GM23338 (cell line): ENCODE results near the gene ADAMTS15. TPM values are rescaled to one million over a fixed set of nuclear protein-coding genes. Genes with fewer than 3 reads are reported as not detected.

ENCODE experiments used
- ATAC-seq: fragments of 200-7000 bp; cut with Tn5 transposase; 3 replicates; pipeline ENCODE4 v1.9.1; 2020
- DNase-seq: peaks from one replicate; pipeline ENCODE4 v3.0.0-alpha.2; 2015; ENCODE audit warnings: low spot score
- H2AFZ ChIP-seq: fragments of 200-600 bp; sonication (generic); 2 replicates; pipeline ENCODE4 v1.8.0; 2016; ENCODE audit warnings: antibody characterized with exemption, mild to moderate bottlenecking, moderate library complexity
- H3F3A ChIP-seq: fragments of 200-600 bp; sonication (generic); replicated peaks from 2 replicates; pipeline ENCODE4 v1.8.0; 2017; ENCODE audit warnings: antibody characterized with exemption, mixed run types, low read depth
- H3K27ac ChIP-seq: fragments of 200-600 bp; sonication (generic); 2 replicates; pipeline ENCODE4 v1.6.1; 2016; ENCODE audit warnings: low read depth
- H3K27me3 ChIP-seq: fragments of 200-600 bp; sonication (generic); 2 replicates; pipeline ENCODE4 v1.8.0; 2016; ENCODE audit warnings: mild to moderate bottlenecking, mixed run types, moderate library complexity; ENCODE audit not compliant: insufficient read depth
- H3K36me3 ChIP-seq: fragments of 200-600 bp; sonication (generic); 2 replicates; pipeline ENCODE4 v1.8.0; 2016; ENCODE audit warnings: mild to moderate bottlenecking; ENCODE audit not compliant: insufficient read depth
- H3K4me1 ChIP-seq: fragments of 200-600 bp; sonication (generic); 2 replicates; pipeline ENCODE4 v1.8.0; 2016; ENCODE audit warnings: mild to moderate bottlenecking, moderate library complexity; ENCODE audit not compliant: insufficient read depth
- H3K4me2 ChIP-seq: fragments of 200-600 bp; sonication (generic); 2 replicates; pipeline ENCODE4 v1.7.1; 2017; ENCODE audit warnings: mixed run types
- H3K4me3 ChIP-seq: fragments of 200-600 bp; sonication (generic); 2 replicates; pipeline ENCODE4 v1.6.1; 2016; ENCODE audit warnings: mixed run types
- H3K79me2 ChIP-seq: fragments of 200-600 bp; sonication (generic); replicated peaks from 2 replicates; pipeline ENCODE4 v1.8.0; 2017; ENCODE audit warnings: mild to moderate bottlenecking; ENCODE audit not compliant: insufficient read depth
- H3K9me2 ChIP-seq: fragments of 200-600 bp; sonication (generic); 2 replicates; pipeline ENCODE4 v1.8.0; 2017; ENCODE audit not compliant: insufficient read depth
- H4K20me1 ChIP-seq: fragments of 200-600 bp; sonication (generic); replicated peaks from 2 replicates; pipeline ENCODE4 v1.8.0; 2017; ENCODE audit warnings: mild to moderate bottlenecking; ENCODE audit not compliant: insufficient read depth
- H3K27ac Mint-ChIP-seq: 2 replicates; pipeline ENCODE4 v1.8.0; 2020; ENCODE audit warnings: inconsistent platforms, mild to moderate bottlenecking, moderate library complexity, mixed read lengths
- H3K27me3 Mint-ChIP-seq: 3 replicates; pipeline ENCODE4 v1.8.0; 2022; ENCODE audit warnings: low read depth, mild to moderate bottlenecking, moderate library complexity, mixed read lengths, inconsistent platforms; ENCODE audit not compliant: insufficient read depth, poor library complexity
- H3K36me3 Mint-ChIP-seq: 3 replicates; pipeline ENCODE4 v1.8.0; 2021; ENCODE audit warnings: low read depth, mild to moderate bottlenecking, inconsistent platforms, moderate library complexity, mixed read lengths
- H3K4me1 Mint-ChIP-seq: 3 replicates; pipeline ENCODE4 v1.8.0; 2020; ENCODE audit warnings: mild to moderate bottlenecking, inconsistent platforms, mixed read lengths
- H3K4me3 Mint-ChIP-seq: 3 replicates; pipeline ENCODE4 v1.8.0; 2021; ENCODE audit warnings: moderate library complexity, mild to moderate bottlenecking, inconsistent platforms, mixed read lengths
- H3K9me3 Mint-ChIP-seq: 3 replicates; pipeline ENCODE4 v1.8.0; 2020; ENCODE audit warnings: moderate library complexity, mild to moderate bottlenecking, inconsistent platforms, mixed read lengths
- CREB1 ChIP-seq: fragments of 250-450 bp; sonication (Bioruptor Pico); IDR thresholded peaks from 2 replicates; pipeline ENCODE4 v1.5.0; 2020; ENCODE audit warnings: low read depth, mild to moderate bottlenecking, moderate library complexity
- EZH2 ChIP-seq: fragments of 200-600 bp; sonication (generic); IDR thresholded peaks from one replicate; pipeline ENCODE4 v1.8.0; 2017; ENCODE audit warnings: antibody characterized with exemption, mild to moderate bottlenecking, low read depth; ENCODE audit not compliant: unreplicated experiment
- EZH2phosphoT487 ChIP-seq: fragments of 200-600 bp; sonication (generic); IDR thresholded peaks from one replicate; pipeline ENCODE4 v1.8.1; 2018; ENCODE audit warnings: antibody characterized with exemption; ENCODE audit not compliant: unreplicated experiment
- JUNB ChIP-seq: IDR thresholded peaks from one replicate; pipeline ENCODE4 v1.6.1; 2016; ENCODE audit warnings: antibody characterized with exemption; ENCODE audit not compliant: unreplicated experiment
- NANOG ChIP-seq: IDR thresholded peaks from 2 replicates; pipeline ENCODE4 v1.6.1; 2016; ENCODE audit warnings: antibody characterized with exemption, borderline replicate concordance
- POLR2AphosphoS5 ChIP-seq: IDR thresholded peaks from 2 replicates; pipeline ENCODE4 v1.6.1; 2016; ENCODE audit warnings: antibody characterized with exemption, low read depth
- STAT1 ChIP-seq: IDR thresholded peaks from one replicate; pipeline ENCODE4 v1.6.1; 2016; ENCODE audit warnings: antibody characterized with exemption; ENCODE audit not compliant: unreplicated experiment
- ZNF114 ChIP-seq: fragments of 250-450 bp; sonication (Bioruptor Pico); IDR thresholded peaks from 2 replicates; pipeline ENCODE4 v1.5.0; 2020; ENCODE audit warnings: mild to moderate bottlenecking, moderate library complexity
- ZNF331 ChIP-seq: fragments of 250-450 bp; sonication (Bioruptor Pico); IDR thresholded peaks from 2 replicates; pipeline ENCODE4 v1.5.0; 2020; ENCODE audit warnings: low read depth, mild to moderate bottlenecking, moderate library complexity
- polyA plus RNA-seq: library from polyadenylated mRNA; unstranded; fragments of >200 nt; fragmentation: Nextera tagmentation; extraction: Ambion mirVana; gene quantifications from 2 replicates; pipeline ENCODE4 v1.2.1, GENCODE V29; 2016
- total RNA-seq: library from RNA; depleted of rRNA; stranded (reverse); fragments of >200 nt; shearing (Covaris generic); gene quantifications from 2 replicates; pipeline ENCODE4 v1.2.3, GENCODE V29; 2014
- TF ChIP-seq, protein P1 (sequence below): fragments of 250-450 bp; sonication (Bioruptor Pico); IDR thresholded peaks from 2 replicates; pipeline ENCODE4 v1.5.0; 2020; ENCODE audit warnings: mild to moderate bottlenecking, moderate library complexity
- TF ChIP-seq, protein P2 (sequence below): IDR thresholded peaks from 2 replicates; pipeline ENCODE4 v1.6.1; 2016; ENCODE audit warnings: antibody characterized with exemption
- TF ChIP-seq, protein P3 (sequence below): IDR thresholded peaks from one replicate; pipeline ENCODE4 v1.6.1; 2018; ENCODE audit warnings: antibody characterized with exemption; ENCODE audit not compliant: unreplicated experiment
- TF ChIP-seq, protein P4 (sequence below), 2 experiments: fragments of 200-600 bp in 1 of 2; sonication (generic) in 1 of 2; conservative IDR thresholded peaks; 2 replicates each; pipeline versions ENCODE4 v1.5.1 to v1.6.1; 2016 to 2017; ENCODE audit warnings: antibody characterized with exemption in 2 of 2, low read depth in 2 of 2, mild to moderate bottlenecking in 2 of 2, moderate library complexity in 1 of 2

ADAMTS15 gene
- total and polyA plus RNA-seq, 2 experiments from 2014 or later = 0.42 to 5.6 TPM

DNA sequence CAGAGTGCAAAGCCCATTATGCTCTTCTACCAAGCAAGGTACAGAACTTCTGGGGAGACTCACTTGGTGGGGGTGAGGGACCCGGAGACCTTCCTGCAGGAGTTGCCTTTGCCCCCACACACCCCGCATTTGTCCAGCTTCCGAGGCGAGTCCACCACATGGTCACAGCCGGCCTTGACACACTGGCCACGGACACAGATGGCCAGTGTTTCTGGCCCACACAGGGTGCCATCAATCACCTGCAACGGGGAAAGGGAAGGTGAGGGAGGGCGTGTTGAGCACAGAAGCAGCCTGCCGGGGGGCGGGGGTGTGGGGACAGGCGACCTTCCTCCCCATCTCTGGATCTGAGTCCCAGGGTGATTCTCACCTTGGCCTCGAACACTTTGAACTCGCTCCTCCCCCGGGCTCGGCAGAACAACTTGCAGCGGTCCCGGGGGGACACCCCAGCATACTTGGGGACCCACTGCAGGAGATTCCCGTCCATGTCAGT lies 40.0 kb upstream of the ADAMTS15 start:
- H3K27me3 Mint-ChIP-seq = peaks cover 6% of the 10 kb centered on the region
- ATAC-seq = no peak
- H3K27ac Mint-ChIP-seq = no peak overlapping the region; the same call in 1 of the 2 replicates
- no peak overlapping the region for H3K4me3 Mint-ChIP-seq
- Histone ChIP-seq H3K27ac (no peak overlapping the region), H2AFZ (no peak overlapping the region), H3F3A (no peaks in the 10 kb centered on the region), H3K4me1 (peaks cover 21% of the 10 kb centered on the region), H3K27me3 (no peaks in the 10 kb centered on the region), H3K4me2 (no peak overlapping the region), H4K20me1 (no peaks in the 10 kb centered on the region), H3K4me3 (no peak overlapping the region), H3K79me2 (no peaks in the 10 kb centered on the region), H3K36me3 (no peaks in the 10 kb centered on the region), H3K9me2 (no peaks in the 10 kb centered on the region)
- no peaks in the 10 kb centered on the region; the same call in 2 of the 3 replicates for H3K9me3 Mint-ChIP-seq
- no peak for DNase-seq
- no peak for TF ChIP-seq STAT1
- TF ChIP-seq, protein P1, sequence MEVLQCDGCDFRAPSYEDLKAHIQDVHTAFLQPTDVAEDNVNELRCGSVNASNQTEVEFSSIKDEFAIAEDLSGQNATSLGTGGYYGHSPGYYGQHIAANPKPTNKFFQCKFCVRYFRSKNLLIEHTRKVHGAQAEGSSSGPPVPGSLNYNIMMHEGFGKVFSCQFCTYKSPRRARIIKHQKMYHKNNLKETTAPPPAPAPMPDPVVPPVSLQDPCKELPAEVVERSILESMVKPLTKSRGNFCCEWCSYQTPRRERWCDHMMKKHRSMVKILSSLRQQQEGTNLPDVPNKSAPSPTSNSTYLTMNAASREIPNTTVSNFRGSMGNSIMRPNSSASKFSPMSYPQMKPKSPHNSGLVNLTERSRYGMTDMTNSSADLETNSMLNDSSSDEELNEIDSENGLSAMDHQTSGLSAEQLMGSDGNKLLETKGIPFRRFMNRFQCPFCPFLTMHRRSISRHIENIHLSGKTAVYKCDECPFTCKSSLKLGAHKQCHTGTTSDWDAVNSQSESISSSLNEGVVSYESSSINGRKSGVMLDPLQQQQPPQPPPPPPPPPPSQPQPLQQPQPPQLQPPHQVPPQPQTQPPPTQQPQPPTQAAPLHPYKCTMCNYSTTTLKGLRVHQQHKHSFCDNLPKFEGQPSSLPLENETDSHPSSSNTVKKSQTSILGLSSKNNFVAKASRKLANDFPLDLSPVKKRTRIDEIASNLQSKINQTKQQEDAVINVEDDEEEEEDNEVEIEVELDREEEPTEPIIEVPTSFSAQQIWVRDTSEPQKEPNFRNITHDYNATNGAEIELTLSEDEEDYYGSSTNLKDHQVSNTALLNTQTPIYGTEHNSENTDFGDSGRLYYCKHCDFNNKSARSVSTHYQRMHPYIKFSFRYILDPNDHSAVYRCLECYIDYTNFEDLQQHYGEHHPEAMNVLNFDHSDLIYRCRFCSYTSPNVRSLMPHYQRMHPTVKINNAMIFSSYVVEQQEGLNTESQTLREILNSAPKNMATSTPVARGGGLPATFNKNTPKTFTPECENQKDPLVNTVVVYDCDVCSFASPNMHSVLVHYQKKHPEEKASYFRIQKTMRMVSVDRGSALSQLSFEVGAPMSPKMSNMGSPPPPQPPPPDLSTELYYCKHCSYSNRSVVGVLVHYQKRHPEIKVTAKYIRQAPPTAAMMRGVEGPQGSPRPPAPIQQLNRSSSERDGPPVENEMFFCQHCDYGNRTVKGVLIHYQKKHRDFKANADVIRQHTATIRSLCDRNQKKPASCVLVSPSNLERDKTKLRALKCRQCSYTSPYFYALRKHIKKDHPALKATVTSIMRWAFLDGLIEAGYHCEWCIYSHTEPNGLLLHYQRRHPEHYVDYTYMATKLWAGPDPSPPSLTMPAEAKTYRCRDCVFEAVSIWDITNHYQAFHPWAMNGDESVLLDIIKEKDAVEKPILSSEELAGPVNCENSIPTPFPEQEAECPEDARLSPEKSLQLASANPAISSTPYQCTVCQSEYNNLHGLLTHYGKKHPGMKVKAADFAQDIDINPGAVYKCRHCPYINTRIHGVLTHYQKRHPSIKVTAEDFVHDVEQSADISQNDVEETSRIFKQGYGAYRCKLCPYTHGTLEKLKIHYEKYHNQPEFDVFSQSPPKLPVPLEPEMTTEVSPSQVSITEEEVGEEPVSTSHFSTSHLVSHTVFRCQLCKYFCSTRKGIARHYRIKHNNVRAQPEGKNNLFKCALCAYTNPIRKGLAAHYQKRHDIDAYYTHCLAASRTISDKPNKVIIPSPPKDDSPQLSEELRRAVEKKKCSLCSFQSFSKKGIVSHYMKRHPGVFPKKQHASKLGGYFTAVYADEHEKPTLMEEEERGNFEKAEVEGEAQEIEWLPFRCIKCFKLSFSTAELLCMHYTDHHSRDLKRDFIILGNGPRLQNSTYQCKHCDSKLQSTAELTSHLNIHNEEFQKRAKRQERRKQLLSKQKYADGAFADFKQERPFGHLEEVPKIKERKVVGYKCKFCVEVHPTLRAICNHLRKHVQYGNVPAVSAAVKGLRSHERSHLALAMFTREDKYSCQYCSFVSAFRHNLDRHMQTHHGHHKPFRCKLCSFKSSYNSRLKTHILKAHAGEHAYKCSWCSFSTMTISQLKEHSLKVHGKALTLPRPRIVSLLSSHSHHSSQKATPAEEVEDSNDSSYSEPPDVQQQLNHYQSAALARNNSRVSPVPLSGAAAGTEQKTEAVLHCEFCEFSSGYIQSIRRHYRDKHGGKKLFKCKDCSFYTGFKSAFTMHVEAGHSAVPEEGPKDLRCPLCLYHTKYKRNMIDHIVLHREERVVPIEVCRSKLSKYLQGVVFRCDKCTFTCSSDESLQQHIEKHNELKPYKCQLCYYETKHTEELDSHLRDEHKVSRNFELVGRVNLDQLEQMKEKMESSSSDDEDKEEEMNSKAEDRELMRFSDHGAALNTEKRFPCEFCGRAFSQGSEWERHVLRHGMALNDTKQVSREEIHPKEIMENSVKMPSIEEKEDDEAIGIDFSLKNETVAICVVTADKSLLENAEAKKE (CRISPR knock-in tag) = no peak
- TF ChIP-seq NANOG = no peak
- TF ChIP-seq ZNF331 (CRISPR knock-in tag) = no peak
- TF ChIP-seq ZNF114 (CRISPR knock-in tag) = no peak
- no peak for TF ChIP-seq EZH2
- no peak for TF ChIP-seq EZH2phosphoT487
- TF ChIP-seq JUNB = no peak
- no peak for TF ChIP-seq POLR2AphosphoS5
- TF ChIP-seq, protein P2, sequence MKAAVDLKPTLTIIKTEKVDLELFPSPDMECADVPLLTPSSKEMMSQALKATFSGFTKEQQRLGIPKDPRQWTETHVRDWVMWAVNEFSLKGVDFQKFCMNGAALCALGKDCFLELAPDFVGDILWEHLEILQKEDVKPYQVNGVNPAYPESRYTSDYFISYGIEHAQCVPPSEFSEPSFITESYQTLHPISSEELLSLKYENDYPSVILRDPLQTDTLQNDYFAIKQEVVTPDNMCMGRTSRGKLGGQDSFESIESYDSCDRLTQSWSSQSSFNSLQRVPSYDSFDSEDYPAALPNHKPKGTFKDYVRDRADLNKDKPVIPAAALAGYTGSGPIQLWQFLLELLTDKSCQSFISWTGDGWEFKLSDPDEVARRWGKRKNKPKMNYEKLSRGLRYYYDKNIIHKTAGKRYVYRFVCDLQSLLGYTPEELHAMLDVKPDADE = no peak
- no peak for TF ChIP-seq CREB1 (CRISPR knock-in tag)
- TF ChIP-seq, protein P3, sequence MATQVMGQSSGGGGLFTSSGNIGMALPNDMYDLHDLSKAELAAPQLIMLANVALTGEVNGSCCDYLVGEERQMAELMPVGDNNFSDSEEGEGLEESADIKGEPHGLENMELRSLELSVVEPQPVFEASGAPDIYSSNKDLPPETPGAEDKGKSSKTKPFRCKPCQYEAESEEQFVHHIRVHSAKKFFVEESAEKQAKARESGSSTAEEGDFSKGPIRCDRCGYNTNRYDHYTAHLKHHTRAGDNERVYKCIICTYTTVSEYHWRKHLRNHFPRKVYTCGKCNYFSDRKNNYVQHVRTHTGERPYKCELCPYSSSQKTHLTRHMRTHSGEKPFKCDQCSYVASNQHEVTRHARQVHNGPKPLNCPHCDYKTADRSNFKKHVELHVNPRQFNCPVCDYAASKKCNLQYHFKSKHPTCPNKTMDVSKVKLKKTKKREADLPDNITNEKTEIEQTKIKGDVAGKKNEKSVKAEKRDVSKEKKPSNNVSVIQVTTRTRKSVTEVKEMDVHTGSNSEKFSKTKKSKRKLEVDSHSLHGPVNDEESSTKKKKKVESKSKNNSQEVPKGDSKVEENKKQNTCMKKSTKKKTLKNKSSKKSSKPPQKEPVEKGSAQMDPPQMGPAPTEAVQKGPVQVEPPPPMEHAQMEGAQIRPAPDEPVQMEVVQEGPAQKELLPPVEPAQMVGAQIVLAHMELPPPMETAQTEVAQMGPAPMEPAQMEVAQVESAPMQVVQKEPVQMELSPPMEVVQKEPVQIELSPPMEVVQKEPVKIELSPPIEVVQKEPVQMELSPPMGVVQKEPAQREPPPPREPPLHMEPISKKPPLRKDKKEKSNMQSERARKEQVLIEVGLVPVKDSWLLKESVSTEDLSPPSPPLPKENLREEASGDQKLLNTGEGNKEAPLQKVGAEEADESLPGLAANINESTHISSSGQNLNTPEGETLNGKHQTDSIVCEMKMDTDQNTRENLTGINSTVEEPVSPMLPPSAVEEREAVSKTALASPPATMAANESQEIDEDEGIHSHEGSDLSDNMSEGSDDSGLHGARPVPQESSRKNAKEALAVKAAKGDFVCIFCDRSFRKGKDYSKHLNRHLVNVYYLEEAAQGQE = no peak
- TF ChIP-seq, protein P4, sequence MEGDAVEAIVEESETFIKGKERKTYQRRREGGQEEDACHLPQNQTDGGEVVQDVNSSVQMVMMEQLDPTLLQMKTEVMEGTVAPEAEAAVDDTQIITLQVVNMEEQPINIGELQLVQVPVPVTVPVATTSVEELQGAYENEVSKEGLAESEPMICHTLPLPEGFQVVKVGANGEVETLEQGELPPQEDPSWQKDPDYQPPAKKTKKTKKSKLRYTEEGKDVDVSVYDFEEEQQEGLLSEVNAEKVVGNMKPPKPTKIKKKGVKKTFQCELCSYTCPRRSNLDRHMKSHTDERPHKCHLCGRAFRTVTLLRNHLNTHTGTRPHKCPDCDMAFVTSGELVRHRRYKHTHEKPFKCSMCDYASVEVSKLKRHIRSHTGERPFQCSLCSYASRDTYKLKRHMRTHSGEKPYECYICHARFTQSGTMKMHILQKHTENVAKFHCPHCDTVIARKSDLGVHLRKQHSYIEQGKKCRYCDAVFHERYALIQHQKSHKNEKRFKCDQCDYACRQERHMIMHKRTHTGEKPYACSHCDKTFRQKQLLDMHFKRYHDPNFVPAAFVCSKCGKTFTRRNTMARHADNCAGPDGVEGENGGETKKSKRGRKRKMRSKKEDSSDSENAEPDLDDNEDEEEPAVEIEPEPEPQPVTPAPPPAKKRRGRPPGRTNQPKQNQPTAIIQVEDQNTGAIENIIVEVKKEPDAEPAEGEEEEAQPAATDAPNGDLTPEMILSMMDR (conservative IDR thresholded peaks at IDR 0.05; ENCODE audit: low read depth in 2 of 2) = no peak
- peaks cover 45% of the 10 kb centered on the region for H3K36me3 Mint-ChIP-seq
- peaks cover 40% of the 10 kb centered on the region for H3K4me1 Mint-ChIP-seq
